Muscle layer of duodenum (tissue), 2 donors: ENCODE results near the gene MYO1D.

Experiments used
- H3K27ac ChIP-seq: one replicate; pipeline ENCODE4 v1.7.0; 2013; ENCODE audit warnings: mild to moderate bottlenecking, low read length
- H3K27me3 ChIP-seq: one replicate; pipeline ENCODE4 v1.7.0; 2013; ENCODE audit warnings: low read depth, mild to moderate bottlenecking, control low read depth, low read length
- H3K36me3 ChIP-seq, 2 donors: one replicate each; pipeline ENCODE4 v1.7.0; 2013; ENCODE audit warnings: low read length in 2 of 2, control low read depth in 1 of 2, mild to moderate bottlenecking in 1 of 2; ENCODE audit not compliant: insufficient read depth in 2 of 2, control insufficient read depth in 1 of 2
- H3K4me1 ChIP-seq, 2 donors: one replicate each; pipeline ENCODE4 v1.7.0; 2013; ENCODE audit warnings: low read length in 2 of 2, mild to moderate bottlenecking in 2 of 2, control low read depth in 1 of 2, moderate library complexity in 1 of 2; ENCODE audit not compliant: insufficient read depth in 2 of 2, control insufficient read depth in 1 of 2
- H3K4me3 ChIP-seq, 2 donors: one replicate each; pipeline ENCODE4 v1.7.0; 2013; ENCODE audit warnings: low read length in 2 of 2, low read depth in 1 of 2, mild to moderate bottlenecking in 1 of 2
- H3K9me3 ChIP-seq, 2 donors: one replicate each; pipeline ENCODE4 v1.7.0; 2013; ENCODE audit warnings: low read length in 2 of 2, control low read depth in 1 of 2, mild to moderate bottlenecking in 1 of 2; ENCODE audit not compliant: control insufficient read depth in 1 of 2
- donor health status: healthy.

MYO1D gene

GRCh38 chr17:32854207-32854606 lies 22.7 kb downstream of the MYO1D start:
- H3K27ac ChIP-seq: peak overlapping the region; percentile 16

GRCh38 chr17:32852811-32853210 lies 24.1 kb downstream of the MYO1D start:
- Histone ChIP-seq H3K27me3 (no peaks in the 10 kb centered on the region), H3K4me1 (peaks cover 0 to 6% of the 10 kb centered on the region in 2 donors), H3K9me3 (no peaks in the 10 kb centered on the region), H3K36me3 (no peaks in the 10 kb centered on the region), H3K27ac (no peak overlapping the region), H3K4me3 (no peak overlapping the region)

More at GRCh38 chr17:32854207-32854606, 22.7 kb downstream of the MYO1D start:
- peaks cover 0 to 6% of the 10 kb centered on the region in 2 donors for H3K4me1 ChIP-seq
- no peaks in the 10 kb centered on the region for H3K27me3 ChIP-seq
- no peak overlapping the region for H3K4me3 ChIP-seq
- no peaks in the 10 kb centered on the region for H3K36me3 ChIP-seq
- no peaks in the 10 kb centered on the region for H3K9me3 ChIP-seq

DNA sequence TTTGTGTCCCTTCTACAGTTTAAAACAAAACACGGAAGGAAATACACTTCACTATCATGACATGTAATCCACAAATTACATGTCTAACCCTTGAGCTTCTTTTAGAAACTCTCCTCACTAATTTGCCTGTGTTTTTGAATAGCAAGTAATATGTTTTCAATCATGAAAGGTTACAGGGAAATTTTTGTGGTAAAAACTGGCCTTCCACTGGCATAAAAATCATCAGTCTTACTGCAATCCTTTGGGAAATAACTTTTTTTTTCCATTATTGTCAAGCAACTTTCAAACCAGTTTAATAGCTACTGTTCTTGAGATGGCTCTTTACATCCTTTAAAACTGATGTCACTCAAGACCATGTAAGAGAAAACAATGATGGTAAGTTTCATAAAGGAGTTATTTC lies 27.0 kb downstream of the MYO1D start:
- H3K4me1 ChIP-seq: peaks cover 0 to 6% of the 10 kb centered on the region in 2 donors
- no peaks in the 10 kb centered on the region for H3K27me3 ChIP-seq
- no peak overlapping the region for H3K27ac ChIP-seq
- H3K4me3 ChIP-seq: no peak overlapping the region
- H3K9me3 ChIP-seq: no peaks in the 10 kb centered on the region
- no peaks in the 10 kb centered on the region for H3K36me3 ChIP-seq

- Histone ChIP-seq H3K27ac (no peak overlapping the region), H3K9me3 (no peaks in the 10 kb centered on the region), H3K36me3 (no peaks in the 10 kb centered on the region), H3K4me1 (no peaks in the 10 kb centered on the region), H3K4me3 (no peak overlapping the region), H3K27me3 (no peaks in the 10 kb centered on the region)
Measured at GRCh38 chr17:32847977-32848376, 28.9 kb downstream of the MYO1D start.

- Histone ChIP-seq H3K27me3 (no peaks in the 10 kb centered on the region), H3K4me3 (no peak overlapping the region), H3K36me3 (no peaks in the 10 kb centered on the region), H3K27ac (no peak overlapping the region), H3K4me1 (no peaks in the 10 kb centered on the region), H3K9me3 (no peaks in the 10 kb centered on the region)
Measured at GRCh38 chr17:32846143-32846542, 30.8 kb downstream of the MYO1D start.

DNA sequence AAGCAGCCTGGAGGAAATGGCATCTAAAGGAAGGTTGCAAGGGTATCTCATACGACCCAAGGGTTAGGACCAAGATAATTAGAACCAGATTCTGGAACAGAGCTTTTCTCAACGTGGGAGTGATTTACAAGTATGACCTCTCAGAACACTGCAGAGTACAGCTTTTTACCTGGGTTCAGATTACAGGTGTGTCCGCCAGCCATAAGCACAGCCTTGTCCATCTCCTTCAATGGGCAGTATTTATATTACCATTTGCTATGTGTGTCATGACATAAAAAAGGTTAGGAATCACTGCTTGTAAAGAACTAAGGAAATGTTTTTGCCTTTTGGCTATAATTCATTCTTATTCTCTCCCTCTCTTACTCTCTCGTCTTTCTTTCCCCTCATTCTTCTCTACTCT lies 36.7 kb downstream of the MYO1D start:
- H3K9me3 ChIP-seq: no peaks in the 10 kb centered on the region
- H3K27me3 ChIP-seq: no peaks in the 10 kb centered on the region
- H3K27ac ChIP-seq: no peak overlapping the region
- no peak overlapping the region for H3K4me3 ChIP-seq
- no peaks in the 10 kb centered on the region for H3K36me3 ChIP-seq
- H3K4me1 ChIP-seq: no peaks in the 10 kb centered on the region

DNA sequence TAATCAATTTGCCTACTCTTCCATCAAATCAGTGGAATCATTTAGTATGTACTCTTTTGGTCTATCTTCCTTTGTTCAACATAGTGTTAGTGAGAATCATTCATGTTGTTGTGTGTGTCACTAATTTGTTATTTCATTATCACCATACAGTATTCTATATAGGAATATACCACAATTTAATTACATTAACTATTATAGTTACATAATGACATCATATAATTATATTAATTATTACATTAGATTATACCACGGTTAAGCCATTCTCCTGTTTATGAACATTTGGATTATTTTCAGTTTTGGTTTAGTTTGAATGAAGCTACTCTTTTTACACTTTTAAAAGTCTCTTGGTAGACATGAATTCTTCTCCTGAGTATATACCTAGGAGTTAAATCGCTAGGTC lies 40.4 kb downstream of the MYO1D start:
- Histone ChIP-seq H3K27ac (no peak overlapping the region), H3K36me3 (no peaks in the 10 kb centered on the region), H3K4me3 (no peak overlapping the region), H3K4me1 (no peaks in the 10 kb centered on the region), H3K27me3 (no peaks in the 10 kb centered on the region), H3K9me3 (no peaks in the 10 kb centered on the region)

GRCh38 chr17:32835291-32835761 lies 41.6 kb downstream of the MYO1D start:
- no peaks in the 10 kb centered on the region for H3K36me3 ChIP-seq
- no peak overlapping the region for H3K27ac ChIP-seq
- no peaks in the 10 kb centered on the region for H3K9me3 ChIP-seq
- no peaks in the 10 kb centered on the region for H3K27me3 ChIP-seq
- H3K4me3 ChIP-seq: no peak overlapping the region
- no peaks in the 10 kb centered on the region for H3K4me1 ChIP-seq

DNA sequence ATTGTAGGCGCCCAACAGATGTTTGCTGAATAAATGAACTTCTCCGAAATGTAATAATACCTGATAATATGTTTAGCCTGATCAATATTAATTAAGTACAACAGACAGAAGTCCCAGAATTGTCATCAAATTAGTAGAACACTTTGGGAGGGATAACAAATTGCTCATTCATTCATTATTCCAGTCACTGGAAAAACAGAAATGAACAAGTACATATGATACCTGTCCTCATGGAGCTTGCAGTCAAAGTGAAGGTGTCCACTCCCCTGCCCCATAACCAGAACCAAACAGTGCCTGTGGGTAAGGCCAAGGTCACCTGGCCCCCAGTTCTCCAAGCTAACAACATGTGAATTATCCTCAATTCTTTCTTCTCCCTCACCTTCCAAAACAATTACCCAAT lies 42.8 kb downstream of the MYO1D start:
- no peaks in the 10 kb centered on the region for H3K36me3 ChIP-seq
- peak overlapping the region; percentile 9 for H3K27ac ChIP-seq
- H3K4me3 ChIP-seq: no peak overlapping the region
- H3K9me3 ChIP-seq: no peaks in the 10 kb centered on the region
- H3K27me3 ChIP-seq: no peaks in the 10 kb centered on the region
- no peaks in the 10 kb centered on the region for H3K4me1 ChIP-seq

DNA sequence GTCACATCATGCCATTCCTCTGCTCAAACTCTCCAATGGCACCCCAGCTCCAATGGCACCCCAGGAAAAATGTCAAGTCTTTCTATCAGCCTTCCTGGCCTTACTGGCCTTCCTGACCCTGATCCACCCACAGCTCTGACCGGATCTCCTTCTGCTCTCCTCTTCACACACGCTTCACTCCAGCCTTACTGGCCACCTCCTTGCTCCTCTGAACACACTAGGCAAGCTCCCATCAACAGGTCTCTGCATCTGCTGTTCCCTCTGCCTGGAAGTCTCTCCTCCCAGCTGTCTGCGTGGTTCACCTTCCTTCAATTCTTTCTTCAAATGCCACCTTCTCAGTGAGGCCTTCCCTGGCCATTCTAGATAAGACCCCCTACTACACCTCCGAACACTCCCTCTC lies 43.4 kb downstream of the MYO1D start:
- Histone ChIP-seq H3K36me3 (no peaks in the 10 kb centered on the region), H3K27ac (no peak overlapping the region), H3K9me3 (no peaks in the 10 kb centered on the region), H3K4me3 (no peak overlapping the region), H3K4me1 (peaks cover 0 to 4% of the 10 kb centered on the region in 2 donors), H3K27me3 (no peaks in the 10 kb centered on the region)

DNA sequence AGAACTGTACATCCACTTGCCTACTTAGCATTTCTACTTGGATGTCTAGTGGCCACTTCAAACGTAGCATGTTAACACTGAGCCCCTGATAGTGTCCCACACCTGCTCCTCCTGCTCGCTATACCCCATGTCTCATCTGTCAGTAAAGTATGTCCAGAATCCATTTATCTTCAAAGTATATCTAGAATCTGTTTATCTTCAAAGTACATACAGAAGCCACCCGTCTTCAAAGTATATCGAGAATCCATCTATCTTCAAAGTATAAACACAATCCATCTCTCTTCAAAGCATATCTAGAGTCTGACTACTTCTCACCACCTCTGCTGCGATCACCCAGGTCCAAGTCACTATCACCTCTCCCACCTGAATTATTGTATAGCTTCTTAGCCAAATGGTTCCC lies 43.8 kb downstream of the MYO1D start:
- no peaks in the 10 kb centered on the region for H3K27me3 ChIP-seq
- no peaks in the 10 kb centered on the region for H3K9me3 ChIP-seq
- no peaks in the 10 kb centered on the region for H3K36me3 ChIP-seq
- H3K27ac ChIP-seq: no peak overlapping the region
- H3K4me1 ChIP-seq: peaks cover 0 to 4% of the 10 kb centered on the region in 2 donors
- no peak overlapping the region for H3K4me3 ChIP-seq

DNA sequence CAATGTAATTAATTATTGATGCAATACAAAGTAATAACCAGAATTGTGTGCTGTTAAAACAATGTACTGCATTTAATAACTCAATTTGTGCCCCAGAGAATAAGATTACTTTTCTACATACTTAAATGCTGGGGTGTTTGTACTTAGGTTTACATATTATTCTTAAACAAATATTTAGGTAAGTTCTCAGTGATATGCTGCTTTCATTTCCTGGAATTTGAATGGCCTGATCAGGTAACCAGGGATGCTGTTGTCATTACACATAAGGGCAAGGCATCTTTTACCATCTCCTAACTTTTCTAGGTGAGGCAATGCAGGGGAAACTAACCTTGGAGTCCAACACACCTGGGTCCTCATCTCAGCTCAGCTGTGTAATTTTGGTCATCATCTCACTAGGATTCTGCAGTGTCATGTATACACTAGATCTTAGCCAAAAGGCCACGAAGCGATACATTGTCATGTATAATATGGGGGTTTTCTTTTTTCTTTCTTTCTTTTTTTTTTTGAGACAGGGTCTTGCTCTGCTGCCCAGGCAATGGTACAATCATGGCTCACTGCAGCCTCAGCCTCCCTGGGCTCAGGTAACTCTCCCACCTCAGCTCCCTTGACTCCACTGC lies 45.2 kb downstream of the MYO1D start:
- H3K27ac ChIP-seq: no peak overlapping the region
- H3K9me3 ChIP-seq: no peaks in the 10 kb centered on the region
- no peak overlapping the region for H3K4me3 ChIP-seq
- no peaks in the 10 kb centered on the region for H3K27me3 ChIP-seq
- H3K36me3 ChIP-seq: no peaks in the 10 kb centered on the region
- H3K4me1 ChIP-seq: peaks cover 0 to 4% of the 10 kb centered on the region in 2 donors
